ENCODE results near the gene CLIC3.

DNA sequence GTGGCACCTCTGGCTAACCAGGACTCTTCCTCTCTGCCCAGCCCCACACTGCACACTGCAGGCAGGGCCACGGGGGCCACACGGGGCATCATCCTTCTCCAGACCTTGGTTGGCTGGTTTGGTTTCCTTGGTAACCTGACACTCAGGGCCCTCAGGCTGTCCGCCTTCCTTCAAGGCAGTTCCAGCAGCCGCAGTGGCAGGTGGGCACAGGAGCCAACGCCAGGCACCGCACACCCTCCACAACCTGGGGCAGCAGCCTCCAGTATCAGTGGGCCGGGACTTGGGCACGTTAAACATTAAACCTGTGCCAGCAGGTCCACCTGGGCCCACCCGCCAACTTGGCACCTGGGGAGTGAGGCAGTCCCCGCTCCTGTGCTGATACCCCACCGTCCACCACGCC lies 47.7 kb upstream of the CLIC3 start:
- no peak for TF ChIP-seq CTCF (IDR thresholded peaks at IDR 0.05; ENCODE audit: insufficient read depth, low read length, poor library complexity, severe bottlenecking)
- no peak for TF ChIP-seq EZH2phosphoT487 (conservative IDR thresholded peaks at IDR 0.05; ENCODE audit: low read length)

All from SU-DHL-6 (cell line).